Brain microvascular endothelial cell (primary cell): ENCODE data around the gene ARID5B.
A peak's percentile ranks its signal among the peaks of the same experiment; 100 is the strongest.

Experiments
- DNase-seq: peaks from one replicate; pipeline ENCODE4 v3.0.0-alpha.2; 2020
- H3K27ac ChIP-seq: fragments of 250-450 bp; sonication (Bioruptor Pico); 2 replicates; pipeline ENCODE4 v1.5.1; 2020; ENCODE audit warnings: mild to moderate bottlenecking, moderate library complexity
- H3K27me3 ChIP-seq: fragments of 250-450 bp; sonication (Bioruptor Pico); replicated peaks from 2 replicates; pipeline ENCODE4 v1.5.1; 2020; ENCODE audit warnings: mild to moderate bottlenecking
- H3K36me3 ChIP-seq: fragments of 250-450 bp; sonication (Bioruptor Pico); replicated peaks from 2 replicates; pipeline ENCODE4 v1.5.1; 2020; ENCODE audit warnings: mild to moderate bottlenecking
- H3K4me3 ChIP-seq: 2 replicates; pipeline ENCODE4 v1.5.1; 2011; ENCODE audit warnings: low read depth, mild to moderate bottlenecking, control low read depth, low read length, moderate library complexity
- in situ Hi-C: cut with HindIII; loops from 2 replicates; pipeline ENCODE4 v1.10.0; 2017; ENCODE audit warnings: low sequenced_read_pairs, low pct_ligation_motif_present
- TF ChIP-seq, protein P1 (sequence below): IDR thresholded peaks from 2 replicates; pipeline ENCODE4 v1.5.1; 2011; ENCODE audit warnings: low read depth, mild to moderate bottlenecking, moderate library complexity, low read length, control low read depth, inconsistent platforms; ENCODE audit errors: missing control alignments

Gene ARID5B

GRCh38 chr10:61989995-61990760 lies 88.7 kb downstream of the ARID5B start:
- no peak overlapping the region for H3K4me3 ChIP-seq
- no peaks in the 10 kb centered on the region for H3K27me3 ChIP-seq
- H3K27ac ChIP-seq, result no peak overlapping the region
- TF ChIP-seq, protein P1, sequence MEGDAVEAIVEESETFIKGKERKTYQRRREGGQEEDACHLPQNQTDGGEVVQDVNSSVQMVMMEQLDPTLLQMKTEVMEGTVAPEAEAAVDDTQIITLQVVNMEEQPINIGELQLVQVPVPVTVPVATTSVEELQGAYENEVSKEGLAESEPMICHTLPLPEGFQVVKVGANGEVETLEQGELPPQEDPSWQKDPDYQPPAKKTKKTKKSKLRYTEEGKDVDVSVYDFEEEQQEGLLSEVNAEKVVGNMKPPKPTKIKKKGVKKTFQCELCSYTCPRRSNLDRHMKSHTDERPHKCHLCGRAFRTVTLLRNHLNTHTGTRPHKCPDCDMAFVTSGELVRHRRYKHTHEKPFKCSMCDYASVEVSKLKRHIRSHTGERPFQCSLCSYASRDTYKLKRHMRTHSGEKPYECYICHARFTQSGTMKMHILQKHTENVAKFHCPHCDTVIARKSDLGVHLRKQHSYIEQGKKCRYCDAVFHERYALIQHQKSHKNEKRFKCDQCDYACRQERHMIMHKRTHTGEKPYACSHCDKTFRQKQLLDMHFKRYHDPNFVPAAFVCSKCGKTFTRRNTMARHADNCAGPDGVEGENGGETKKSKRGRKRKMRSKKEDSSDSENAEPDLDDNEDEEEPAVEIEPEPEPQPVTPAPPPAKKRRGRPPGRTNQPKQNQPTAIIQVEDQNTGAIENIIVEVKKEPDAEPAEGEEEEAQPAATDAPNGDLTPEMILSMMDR, result no peak
- H3K36me3 ChIP-seq, result no peaks in the 10 kb centered on the region
- in situ Hi-C loops, result no loop called here
- DNase-seq, result no peak

GRCh38 chr10:61990761-61991135 lies 89.2 kb downstream of the ARID5B start:
- no peaks in the 10 kb centered on the region for H3K36me3 ChIP-seq
- TF ChIP-seq, protein P1, result no peak
- no peak for DNase-seq
- H3K27ac ChIP-seq, result no peak overlapping the region
- no peak overlapping the region for H3K4me3 ChIP-seq
- H3K27me3 ChIP-seq, result no peaks in the 10 kb centered on the region
- in situ Hi-C loops, result no loop called here

GRCh38 chr10:61991166-61991565 lies 89.7 kb downstream of the ARID5B start:
- DNase-seq, result no peak
- TF ChIP-seq, protein P1, result no peak
- Histone ChIP-seq H3K27me3 (no peaks in the 10 kb centered on the region), H3K27ac (no peak overlapping the region), H3K4me3 (no peak overlapping the region), H3K36me3 (no peaks in the 10 kb centered on the region)
- in situ Hi-C loops, result no loop called here

- no peaks in the 10 kb centered on the region for H3K27me3 ChIP-seq
- TF ChIP-seq, protein P1, result no peak
- H3K4me3 ChIP-seq, result no peak overlapping the region
- H3K27ac ChIP-seq, result peak overlapping the region; percentile 84
- H3K36me3 ChIP-seq, result no peaks in the 10 kb centered on the region
- DNase-seq, result peak; percentile 46
- in situ Hi-C loops, result no loop called here
These were observed 90.6 kb downstream of the ARID5B start for GRCh38 chr10:61992059-61992460.

DNA sequence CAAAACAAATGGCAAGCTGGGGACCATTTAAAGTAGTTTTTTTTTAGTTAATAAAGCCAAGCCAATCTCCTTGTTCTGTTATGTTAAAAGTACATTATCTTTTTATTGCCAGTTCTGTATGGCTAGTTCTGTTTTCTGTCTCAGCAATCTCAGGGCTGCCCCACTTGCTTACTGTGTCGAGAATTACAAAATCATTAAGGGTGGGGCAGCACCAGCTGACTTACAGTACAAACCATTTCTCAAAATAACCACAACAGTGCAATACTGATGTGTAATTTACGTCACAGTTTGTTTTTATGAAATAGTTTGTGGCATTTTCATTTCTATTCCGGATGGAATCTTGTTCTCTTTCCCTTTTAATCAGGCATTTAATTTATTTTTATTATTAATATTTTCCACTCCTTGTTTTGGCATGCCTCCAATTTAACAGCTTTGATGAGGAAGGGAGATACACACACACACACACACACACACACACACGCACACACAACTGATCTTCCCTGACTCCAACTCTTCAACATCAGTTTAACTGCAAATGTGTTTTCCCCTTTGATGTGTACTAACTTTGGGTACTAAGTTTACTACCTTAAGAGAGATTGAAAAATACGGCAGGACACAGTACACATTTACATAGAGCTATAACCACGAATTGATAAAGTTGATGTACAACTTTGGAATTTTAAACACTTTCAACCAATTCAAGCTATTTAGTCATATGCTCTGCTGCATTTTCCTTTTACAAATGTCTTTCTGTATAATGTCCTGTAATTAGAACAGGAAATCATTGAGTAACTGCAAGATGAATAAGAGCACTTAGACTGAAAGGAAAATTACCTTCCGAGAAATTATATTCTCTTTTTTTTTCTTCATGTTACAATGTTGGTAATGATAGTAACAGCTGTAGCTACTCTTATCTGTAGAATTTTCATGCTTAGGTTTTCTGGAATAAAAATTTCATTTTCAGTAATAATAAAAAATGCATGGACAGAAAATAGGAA lies 91.5 kb downstream of the ARID5B start:
- Histone ChIP-seq H3K27ac (peak overlapping the region; percentile 84), H3K4me3 (peak overlapping the region; percentile 9), H3K36me3 (no peaks in the 10 kb centered on the region), H3K27me3 (no peaks in the 10 kb centered on the region)
- TF ChIP-seq, protein P1, result no peak
- DNase-seq, result peak; percentile 83
- in situ Hi-C loops, result no loop called here
